HG03520 (cell line): ENCODE measurements around the gene SPTBN2.

Experiments used
- ATAC-seq: cut with Tn5 transposase; IDR thresholded peaks from one replicate; pipeline ENCODE4 v1.9.1; 2021; ENCODE audit warnings: mild to moderate bottlenecking, moderate library complexity; ENCODE audit not compliant: unreplicated experiment

Gene SPTBN2

GRCh38 chr11:66686801-66687750 lies 41.9 kb downstream of the SPTBN2 start:
- ATAC-seq = no peak

GRCh38 chr11:66686100-66686785 lies 42.8 kb downstream of the SPTBN2 start:
- ATAC-seq = no peak

GRCh38 chr11:66685276-66686099 lies 43.5 kb downstream of the SPTBN2 start:
- ATAC-seq = no peak

- ATAC-seq = no peak
These were observed 44.4 kb downstream of the SPTBN2 start for GRCh38 chr11:66684635-66685034.

- no peak for ATAC-seq
These were observed 45.1 kb downstream of the SPTBN2 start for GRCh38 chr11:66683877-66684276.

- ATAC-seq = no peak
These were observed 47.9 kb downstream of the SPTBN2 start for GRCh38 chr11:66680966-66681645.

- peak; percentile 77 for ATAC-seq
These were observed 51.2 kb downstream of the SPTBN2 start, which contains the start of gene RBM4B for GRCh38 chr11:66677599-66678375. Gene RBM4B (minus strand): TSS chr11:66677887. CDS start chr11:66677079, 808 bp downstream.

- ATAC-seq = no peak
These were observed 52.0 kb downstream of the SPTBN2 start for GRCh38 chr11:66676931-66677598.

GRCh38 chr11:66676282-66676919 lies 52.6 kb downstream of the SPTBN2 start:
- no peak for ATAC-seq

- ATAC-seq = no peak
These were observed 53.9 kb downstream of the SPTBN2 start for GRCh38 chr11:66674964-66675602.

- no peak for ATAC-seq
These were observed 58.2 kb downstream of the SPTBN2 start for GRCh38 chr11:66670816-66671215.

- ATAC-seq = no peak
These were observed 63.6 kb downstream of the SPTBN2 start for GRCh38 chr11:66665369-66665768.

- no peak for ATAC-seq
These were observed 65.2 kb downstream of the SPTBN2 start for GRCh38 chr11:66663741-66664296.

GRCh38 chr11:66659763-66660162 lies 69.3 kb downstream of the SPTBN2 start:
- ATAC-seq = no peak

- no peak for ATAC-seq
These were observed 75.9 kb downstream of the SPTBN2 start for GRCh38 chr11:66653123-66653522.

- ATAC-seq = no peak
These were observed 76.4 kb downstream of the SPTBN2 start for GRCh38 chr11:66652651-66653050.

GRCh38 chr11:66651016-66651415 lies 78.0 kb downstream of the SPTBN2 start:
- no peak for ATAC-seq

- no peak for ATAC-seq
These were observed 79.1 kb downstream of the SPTBN2 start for GRCh38 chr11:66649903-66650302.
